GM12891 (cell line): Measurements from ENCODE around the gene CBY2.

Source experiments
- PAX5 ChIP-seq: IDR thresholded peaks from 2 replicates; pipeline ENCODE4 v1.6.1; 2011; ENCODE audit warnings: low read length, moderate library complexity, mild to moderate bottlenecking; ENCODE audit not compliant: insufficient read depth, severe bottlenecking
- POLR2A ChIP-seq: IDR thresholded peaks from 2 replicates; pipeline ENCODE4 v1.6.1; 2011; ENCODE audit warnings: low read depth, low read length, control low read depth
- POLR2AphosphoS5 ChIP-seq: IDR thresholded peaks from 2 replicates; pipeline ENCODE4 v1.6.1; 2011; ENCODE audit warnings: low read depth, low read length, control low read depth
- POU2F2 ChIP-seq: IDR thresholded peaks from 2 replicates; pipeline ENCODE4 v1.6.1; 2011; ENCODE audit warnings: low read depth, mild to moderate bottlenecking, control low read depth, low read length, moderate library complexity
- SPI1 ChIP-seq: IDR thresholded peaks from 2 replicates; pipeline ENCODE4 v1.6.1; 2011; ENCODE audit warnings: low read depth, low read length, control low read depth
- TAF1 ChIP-seq: IDR thresholded peaks from 2 replicates; pipeline ENCODE4 v1.6.1; 2011; ENCODE audit warnings: low read depth, low read length, control low read depth

DNA sequence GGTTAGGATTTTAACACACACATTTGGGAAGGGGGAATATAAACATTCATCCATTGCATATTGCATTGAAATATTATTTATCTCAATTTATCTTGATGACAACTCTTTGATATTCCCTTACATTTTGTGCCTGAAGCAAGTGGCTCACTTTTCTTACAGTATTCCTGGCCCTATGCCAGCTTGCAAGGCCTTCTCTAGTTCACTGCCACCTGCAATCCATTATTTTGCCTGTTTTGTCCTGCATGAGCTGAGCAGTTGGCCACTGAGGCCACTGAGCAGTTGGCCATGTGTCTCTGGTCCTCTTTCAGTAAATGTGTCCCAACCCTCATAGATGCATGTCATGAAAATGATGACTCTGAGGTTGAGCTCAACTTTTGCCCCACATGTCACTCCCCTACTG is 49.8 kb downstream of the CBY2 start:
- TF ChIP-seq POLR2A (no peak), TAF1 (no peak), PAX5 (no peak), POLR2AphosphoS5 (no peak), SPI1 (no peak), POU2F2 (no peak)
